Measurements from ENCODE around the gene RUFY4. TPM values are rescaled to one million over a fixed set of nuclear protein-coding genes. Genes with fewer than 3 reads are reported as not detected.
"Not testable (repeated sequence)": the region's sequence is repeated elsewhere in the genome, so short reads cannot be mapped to it uniquely, and the experiment has no call there.

RUFY4 gene
- total RNA-seq (2021), result 0.31 to 0.64 TPM (median 0.57 TPM) in 3 replicates
- Bru-seq, nascent RNA, result percentile 13 among the genes with signal in this experiment
- long read RNA-seq, experiment 1, partial matches to known transcripts, result 1 of 3 reads
- long read RNA-seq, experiment 1, other reads (novel, unspliced or antisense), result 2 of 3 reads
- long read RNA-seq, experiment 2, result 0 reads
- long read RNA-seq, experiment 3, partial matches to known transcripts, result 1 of 1 reads
- long read RNA-seq, experiment 3, other reads (novel, unspliced or antisense), result 0 of 1 reads

GRCh38 chr2:218068721-218069334 is at the start of gene RUFY4:
RUFY4 (plus strand) TSS chr2:218069253; CDS start chr2:218070606, 1,353 bp downstream.
- DNase-seq (ENCODE audit: low spot score), result peak; percentile 73
- peaks cover 23% of the 10 kb centered on the region for H3K4me1 Mint-ChIP-seq
- ATAC-seq, result peak; percentile 82
- CTCF ChIA-PET, result interaction anchor here (0.6 to 1.5 kb wide), 41 partner anchors 10 to 1377 kb away, joined by 3 to 24 read pairs (median 4); partner anchors contain the start of genes CXCR2 and TNS1
- peak within 1 kb of the TSS; percentile 41 for H3K4me3 Mint-ChIP-seq
- H3K36me3 Mint-ChIP-seq, POLR2A ChIA-PET, H3K27ac Mint-ChIP-seq, H3K9me3 Mint-ChIP-seq: not testable (repeated sequence)
- peaks cover 11% of the 10 kb centered on the region for H3K27me3 Mint-ChIP-seq (ENCODE audit: low read depth)
- TF ChIP-seq CTCF (IDR thresholded peaks at IDR 0.05) (peak; percentile 78; the same call in 1 of the 2 replicates), ZNF423 (CRISPR knock-in tag; IDR thresholded peaks at IDR 0.05) (peak; percentile 80), MAX (CRISPR knock-in tag; IDR thresholded peaks at IDR 0.05) (peak; percentile 32; the same call in 1 of the 2 replicates)

- ATAC-seq (no peak), DNase-seq (ENCODE audit: low spot score) (no peak)
- H3K4me3 Mint-ChIP-seq, result no peak overlapping the region
- no peak overlapping the region for H3K27ac Mint-ChIP-seq
- no peaks in the 10 kb centered on the region for H3K36me3 Mint-ChIP-seq
- H3K9me3 Mint-ChIP-seq, result no peaks in the 10 kb centered on the region
- CTCF ChIA-PET, result interaction anchor here (1.2 kb wide), 1 partner anchor 25 kb away, joined by 5 read pairs; no protein-coding TSS in a partner anchor
- no peaks in the 10 kb centered on the region; the same call in 1 of the 2 replicates for H3K27me3 Mint-ChIP-seq (ENCODE audit: low read depth)
- POLR2A ChIA-PET, result no interaction called here
- no peak for TF ChIP-seq TEAD1 (CRISPR knock-in tag; IDR thresholded peaks at IDR 0.05)
- peaks cover 30% of the 10 kb centered on the region for H3K4me1 Mint-ChIP-seq
Measured at GRCh38 chr2:218019411-218020060, 49.5 kb upstream of the RUFY4 start.

GRCh38 chr2:218020281-218020680 is 48.8 kb upstream of the RUFY4 start:
- TF ChIP-seq NR1H2 (CRISPR knock-in tag; IDR thresholded peaks at IDR 0.05), result no peak
- TF ChIP-seq CTCF (IDR thresholded peaks at IDR 0.05), result no peak
- TF ChIP-seq NFATC4 (CRISPR knock-in tag; IDR thresholded peaks at IDR 0.05), result no peak
- TF ChIP-seq MXD4 (CRISPR knock-in tag; IDR thresholded peaks at IDR 0.05; ENCODE audit: borderline replicate concordance), result no peak
- TF ChIP-seq GABPB1 (CRISPR knock-in tag; IDR thresholded peaks at IDR 0.05), result no peak
- no peak for TF ChIP-seq ZNF532 (CRISPR knock-in tag; IDR thresholded peaks at IDR 0.05; ENCODE audit: borderline replicate concordance)
- TF ChIP-seq ZNF512 (CRISPR knock-in tag; IDR thresholded peaks at IDR 0.05; ENCODE audit: borderline replicate concordance), result no peak
- TF ChIP-seq FOXJ3 (CRISPR knock-in tag; IDR thresholded peaks at IDR 0.05; ENCODE audit: borderline replicate concordance), result no peak
- no peak for TF ChIP-seq FOXP4 (CRISPR knock-in tag; IDR thresholded peaks at IDR 0.05)
- no peak for TF ChIP-seq IRF1 (CRISPR knock-in tag; IDR thresholded peaks at IDR 0.05)
- no peaks in the 10 kb centered on the region for H3K9me3 Mint-ChIP-seq
- no peak for DNase-seq (ENCODE audit: low spot score)
- POLR2A ChIA-PET, result no interaction called here
- no peaks in the 10 kb centered on the region for H3K36me3 Mint-ChIP-seq
- ATAC-seq, result no peak
- CTCF ChIA-PET, result interaction anchor here (1.0 to 1.2 kb wide), 3 partner anchors 26 to 235 kb away, joined by 3 to 6 read pairs (median 5); no protein-coding TSS in a partner anchor
- H3K4me1 Mint-ChIP-seq, result peaks cover 25% of the 10 kb centered on the region
- no peaks in the 10 kb centered on the region; the same call in 1 of the 2 replicates for H3K27me3 Mint-ChIP-seq (ENCODE audit: low read depth)
- no peak overlapping the region for H3K27ac Mint-ChIP-seq
- H3K4me3 Mint-ChIP-seq, result no peak overlapping the region

All from WTC11 (cell line).